ACC112 (cell line): ENCODE data around the gene LARGE2.

Source experiments
- H2AFZ ChIP-seq: fragments of 200-600 bp; sonication (generic); one replicate; pipeline ENCODE4 v1.6.0; 2017; ENCODE audit warnings: antibody characterized with exemption, low read length; ENCODE audit not compliant: unreplicated experiment
- H3K27ac ChIP-seq: fragments of 200-600 bp; sonication (generic); 2 replicates; pipeline ENCODE4 v1.5.1; 2014; ENCODE audit warnings: low read depth, mild to moderate bottlenecking, antibody characterized with exemption, low read length, moderate library complexity
- H3K27me3 ChIP-seq: fragments of 200-600 bp; sonication (generic); 2 replicates; pipeline ENCODE4 v1.6.1; 2014; ENCODE audit warnings: mild to moderate bottlenecking, antibody characterized with exemption, low read length, moderate library complexity, mixed read lengths; ENCODE audit not compliant: insufficient read depth
- H3K36me3 ChIP-seq: fragments of 200-600 bp; sonication (generic); 2 replicates; pipeline ENCODE4 v1.6.1; 2016; ENCODE audit warnings: mild to moderate bottlenecking, antibody characterized with exemption, low read length, moderate library complexity, mixed read lengths; ENCODE audit not compliant: insufficient read depth
- H3K4me1 ChIP-seq: fragments of 200-600 bp; sonication (generic); one replicate; pipeline ENCODE4 v1.6.1; 2016; ENCODE audit warnings: low read length, mixed read lengths; ENCODE audit not compliant: insufficient read depth, unreplicated experiment, control insufficient read depth
- H3K4me3 ChIP-seq: fragments of 200-600 bp; sonication (generic); 2 replicates; pipeline ENCODE4 v1.5.1; 2014; ENCODE audit warnings: mild to moderate bottlenecking, low read depth, low read length
- H3K79me2 ChIP-seq: fragments of 200-600 bp; sonication (generic); one replicate; pipeline ENCODE4 v1.6.0; 2016; ENCODE audit warnings: low read length; ENCODE audit not compliant: control insufficient read depth, unreplicated experiment, insufficient read depth

LARGE2 gene

GRCh38 chr11:45885921-45886721 is 36.3 kb upstream of the LARGE2 start:
- H3K79me2 ChIP-seq = no peaks in the 10 kb centered on the region
- H3K27me3 ChIP-seq = peaks cover 17% of the 10 kb centered on the region
- H3K4me1 ChIP-seq = peaks cover 10% of the 10 kb centered on the region
- H3K27ac ChIP-seq = no peak overlapping the region
- H2AFZ ChIP-seq = no peak overlapping the region
- peak overlapping the region; percentile 67 for H3K4me3 ChIP-seq
- H3K36me3 ChIP-seq = no peaks in the 10 kb centered on the region

GRCh38 chr11:45886816-45887520 is 35.5 kb upstream of the LARGE2 start:
- Histone ChIP-seq H3K27ac (no peak overlapping the region), H3K4me1 (peaks cover 2% of the 10 kb centered on the region), H3K36me3 (no peaks in the 10 kb centered on the region), H2AFZ (no peak overlapping the region), H3K4me3 (no peak overlapping the region), H3K79me2 (no peaks in the 10 kb centered on the region), H3K27me3 (peaks cover 24% of the 10 kb centered on the region)

- peaks cover 24% of the 10 kb centered on the region for H3K27me3 ChIP-seq
- H3K4me1 ChIP-seq = no peaks in the 10 kb centered on the region
- no peaks in the 10 kb centered on the region for H3K79me2 ChIP-seq
- no peaks in the 10 kb centered on the region for H3K36me3 ChIP-seq
- no peak overlapping the region for H2AFZ ChIP-seq
- H3K4me3 ChIP-seq = no peak overlapping the region
- no peak overlapping the region for H3K27ac ChIP-seq
Measured at GRCh38 chr11:45887587-45887986, 34.9 kb upstream of the LARGE2 start.

- no peaks in the 10 kb centered on the region for H3K36me3 ChIP-seq
- no peak overlapping the region for H3K4me3 ChIP-seq
- H3K27ac ChIP-seq = no peak overlapping the region
- no peaks in the 10 kb centered on the region for H3K4me1 ChIP-seq
- H3K79me2 ChIP-seq = no peaks in the 10 kb centered on the region
- no peak overlapping the region for H2AFZ ChIP-seq
- peaks cover 24% of the 10 kb centered on the region for H3K27me3 ChIP-seq
Measured at GRCh38 chr11:45889555-45889954, 32.9 kb upstream of the LARGE2 start.

- no peaks in the 10 kb centered on the region for H3K79me2 ChIP-seq
- H3K27ac ChIP-seq = no peak overlapping the region
- no peak overlapping the region for H3K4me3 ChIP-seq
Measured at GRCh38 chr11:45889966-45890365, 32.5 kb upstream of the LARGE2 start.

GRCh38 chr11:45890886-45891550 is 31.4 kb upstream of the LARGE2 start:
- H3K79me2 ChIP-seq = no peaks in the 10 kb centered on the region
- H3K27me3 ChIP-seq = peaks cover 21% of the 10 kb centered on the region
- no peak overlapping the region for H3K27ac ChIP-seq
- no peaks in the 10 kb centered on the region for H3K36me3 ChIP-seq
- H2AFZ ChIP-seq = no peak overlapping the region
- H3K4me3 ChIP-seq = no peak overlapping the region
- H3K4me1 ChIP-seq = no peaks in the 10 kb centered on the region

More at GRCh38 chr11:45889966-45890365, 32.5 kb upstream of the LARGE2 start:
- no peaks in the 10 kb centered on the region for H3K36me3 ChIP-seq
- H3K27me3 ChIP-seq = peaks cover 24% of the 10 kb centered on the region
- H2AFZ ChIP-seq = no peak overlapping the region
- H3K4me1 ChIP-seq = no peaks in the 10 kb centered on the region

- no peaks in the 10 kb centered on the region for H3K36me3 ChIP-seq
- no peak overlapping the region for H2AFZ ChIP-seq
- H3K4me3 ChIP-seq = no peak overlapping the region
- H3K27me3 ChIP-seq = peaks cover 9% of the 10 kb centered on the region
- no peaks in the 10 kb centered on the region for H3K79me2 ChIP-seq
- no peaks in the 10 kb centered on the region for H3K4me1 ChIP-seq
- no peak overlapping the region for H3K27ac ChIP-seq
Measured at GRCh38 chr11:45892856-45893255, 29.6 kb upstream of the LARGE2 start.

- H3K4me3 ChIP-seq = no peak overlapping the region
- no peaks in the 10 kb centered on the region for H3K36me3 ChIP-seq
- no peak overlapping the region for H2AFZ ChIP-seq
- no peak overlapping the region for H3K27ac ChIP-seq
- H3K79me2 ChIP-seq = no peaks in the 10 kb centered on the region
- peaks cover 7% of the 10 kb centered on the region; the same call in 1 of the 2 replicates for H3K27me3 ChIP-seq
- H3K4me1 ChIP-seq = peaks cover 6% of the 10 kb centered on the region
Measured at GRCh38 chr11:45894555-45895247, 27.8 kb upstream of the LARGE2 start.

- Histone ChIP-seq H3K4me1 (peaks cover 7% of the 10 kb centered on the region), H2AFZ (no peak overlapping the region), H3K27me3 (peaks cover 12% of the 10 kb centered on the region; the same call in 1 of the 2 replicates), H3K4me3 (no peak overlapping the region), H3K27ac (no peak overlapping the region), H3K79me2 (no peaks in the 10 kb centered on the region), H3K36me3 (no peaks in the 10 kb centered on the region)
Measured at GRCh38 chr11:45895553-45896259, 26.8 kb upstream of the LARGE2 start.
